ENCODE data around the gene DAAM2.
A peak's percentile ranks its signal among the peaks of the same experiment; 100 is the strongest.

DAAM2 gene

GRCh38 chr6:39850736-39851297, 58.6 kb downstream of the DAAM2 start:
- DNase-seq: no peak

DNA sequence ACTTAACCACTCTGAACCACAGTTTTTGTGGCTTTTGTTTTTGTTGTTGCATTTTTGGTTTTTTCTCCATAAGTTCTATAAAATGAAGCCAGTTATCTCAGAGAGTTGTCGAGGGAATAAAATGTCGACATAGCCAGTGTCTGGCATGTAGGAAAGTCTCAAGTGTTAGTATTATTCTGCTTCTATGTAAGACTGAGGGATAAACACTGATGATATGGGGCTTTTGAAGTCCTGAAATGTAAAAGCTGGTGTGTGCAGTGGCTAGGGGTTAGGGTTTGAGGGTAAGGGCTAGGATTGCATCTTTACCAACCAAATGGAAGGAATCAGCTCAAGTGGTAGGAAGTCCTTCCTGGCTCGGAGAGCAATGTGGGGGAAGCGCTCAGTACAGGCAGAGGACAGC, 59.2 kb downstream of the DAAM2 start:
- DNase-seq: no peak

- no peak for DNase-seq
These were observed 60.1 kb downstream of the DAAM2 start for GRCh38 chr6:39852324-39852723.

GRCh38 chr6:39853604-39854003, 61.4 kb downstream of the DAAM2 start:
- DNase-seq: no peak

DNA sequence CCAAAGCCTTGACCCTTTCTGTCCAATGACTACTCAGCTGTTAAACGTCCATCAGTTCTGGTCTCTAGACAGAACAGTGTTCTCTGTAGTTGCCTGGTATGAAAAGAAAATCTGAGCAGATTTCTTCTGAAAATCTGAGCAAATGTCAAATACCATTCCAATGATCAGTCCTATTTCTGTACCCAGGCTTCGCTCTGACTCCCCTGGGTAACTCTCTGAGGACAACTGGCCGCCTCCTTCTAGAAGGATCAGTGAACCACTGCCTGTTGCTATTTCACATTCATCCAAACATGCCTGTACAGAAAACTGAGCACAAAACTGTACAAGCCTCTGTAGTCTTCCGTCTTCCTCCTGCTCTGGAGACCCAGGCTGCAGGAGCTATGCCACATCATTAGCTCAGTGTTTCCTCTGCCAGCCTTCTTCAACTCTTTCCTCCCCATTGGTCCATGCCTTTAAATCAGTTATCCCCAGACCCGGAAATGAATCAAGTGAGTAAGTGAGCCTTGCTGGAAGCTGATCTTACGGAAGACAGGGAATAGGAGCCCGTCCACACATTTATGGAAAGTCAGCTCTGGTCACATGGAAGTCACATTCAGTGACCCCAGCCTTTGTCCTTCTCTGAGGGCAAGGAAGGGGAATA, 63.3 kb downstream of the DAAM2 start:
- DNase-seq: no peak

- no peak for DNase-seq
These were observed 66.8 kb downstream of the DAAM2 start for GRCh38 chr6:39859025-39859424.

GRCh38 chr6:39861663-39862062, 69.5 kb downstream of the DAAM2 start:
- no peak for DNase-seq

- DNase-seq: peak; percentile 1 to 5
These were observed 73.1 kb downstream of the DAAM2 start for GRCh38 chr6:39865011-39865888.

- no peak for DNase-seq
These were observed 75.4 kb downstream of the DAAM2 start for GRCh38 chr6:39867592-39867991.

DNA sequence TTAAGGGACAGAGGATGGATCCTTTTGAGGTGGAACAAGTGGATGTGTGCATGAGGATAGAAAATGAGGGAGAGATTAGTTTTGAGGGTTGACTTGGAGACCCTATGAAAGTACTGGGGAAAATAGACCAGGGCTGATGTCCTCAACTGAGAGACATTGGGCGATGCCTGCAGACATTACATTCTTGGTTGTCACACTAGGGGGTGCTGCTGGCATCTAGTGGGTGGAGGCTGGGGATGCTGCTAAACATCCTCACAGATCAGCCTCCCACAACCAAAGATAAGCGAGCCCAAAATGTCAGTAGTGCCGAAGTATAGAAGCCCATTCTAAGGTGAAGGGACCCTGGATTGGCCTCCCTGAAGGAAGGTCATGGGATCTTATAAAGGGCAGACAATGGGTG, 78.8 kb downstream of the DAAM2 start:
- DNase-seq: no peak

DNA sequence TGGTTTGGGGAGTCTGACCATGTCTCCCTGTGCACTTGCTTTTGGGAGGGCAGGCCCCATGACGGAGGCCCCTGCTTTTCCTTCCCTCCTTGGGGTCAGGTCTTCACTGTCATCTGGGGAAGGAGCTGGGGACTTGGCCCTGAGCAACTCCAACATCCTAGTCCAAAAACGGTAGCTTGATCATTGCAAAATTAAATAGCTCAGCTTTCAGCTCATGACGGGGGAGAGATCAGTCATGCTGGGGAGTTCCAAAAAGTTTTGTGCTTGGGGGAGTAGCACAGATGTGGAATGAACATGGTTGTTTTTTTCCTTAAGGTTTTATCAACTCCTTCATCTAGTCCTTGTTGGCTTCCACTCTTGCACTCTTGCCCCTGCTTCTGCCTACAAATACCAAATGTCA, 81.3 kb downstream of the DAAM2 start:
- DNase-seq: no peak

- no peak for DNase-seq
These were observed 83.9 kb downstream of the DAAM2 start for GRCh38 chr6:39876111-39876510.

DNA sequence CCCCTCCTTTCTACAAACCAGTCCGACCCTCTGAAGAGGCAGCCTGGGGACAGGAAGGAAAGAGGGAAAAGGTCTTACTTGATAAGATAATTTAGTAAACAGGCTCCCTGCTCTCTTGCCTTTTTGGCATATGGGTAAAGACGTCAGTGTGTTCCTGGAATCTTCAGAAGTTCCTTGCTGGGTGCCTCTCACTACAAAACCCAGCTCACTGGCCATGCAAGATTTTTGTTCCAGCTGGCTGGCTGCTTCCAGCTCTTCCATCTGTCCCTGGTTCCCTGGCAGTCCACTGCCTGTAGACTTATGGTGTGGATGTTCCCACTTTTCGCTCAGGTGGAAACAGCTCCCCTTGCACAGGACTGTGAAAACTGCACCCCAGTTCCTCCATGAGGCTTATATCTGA, 84.7 kb downstream of the DAAM2 start:
- DNase-seq: no peak

GRCh38 chr6:39879535-39879934, 87.4 kb downstream of the DAAM2 start:
- DNase-seq: no peak

DNA sequence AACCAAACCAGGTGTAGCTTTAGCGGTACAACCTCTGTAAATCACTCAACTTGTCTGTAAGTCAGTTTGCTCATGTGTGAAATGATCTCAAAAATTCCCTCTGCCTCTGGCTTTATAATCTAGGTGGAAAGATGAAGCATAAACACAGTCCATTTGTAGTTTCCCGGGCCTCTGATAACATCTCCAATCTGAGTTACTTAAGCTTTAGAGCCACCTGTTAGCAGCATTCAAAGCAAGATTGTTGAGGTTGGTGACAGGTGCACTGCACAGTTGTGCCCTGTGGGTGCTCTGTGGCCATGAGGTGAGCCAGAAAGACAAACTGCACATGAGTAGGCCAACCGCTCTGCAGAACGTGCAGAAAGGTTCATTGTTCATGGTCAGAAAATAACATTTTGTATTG, 88.4 kb downstream of the DAAM2 start:
- no peak for DNase-seq

GRCh38 chr6:39881851-39882530, 89.8 kb downstream of the DAAM2 start:
- no peak for DNase-seq

DNA sequence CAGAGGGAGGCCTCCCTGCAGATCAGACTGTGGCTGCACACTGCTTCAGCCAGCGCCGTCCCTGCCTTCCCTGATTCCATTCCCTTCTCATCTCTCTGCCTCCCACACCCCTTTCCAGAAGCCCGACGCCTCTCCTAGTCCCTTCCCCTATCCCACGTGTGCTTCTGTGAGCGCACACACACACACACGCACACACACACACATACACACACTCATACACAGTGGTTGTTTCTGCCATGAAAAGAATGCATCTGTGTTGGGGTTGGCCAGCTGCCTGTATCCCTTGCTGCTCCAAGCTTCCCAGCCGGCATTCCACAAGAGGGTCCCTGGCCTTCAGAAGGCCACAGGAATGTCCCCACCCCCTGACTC, 90.3 kb downstream of the DAAM2 start:
- DNase-seq: no peak

- no peak for DNase-seq
These were observed 92.5 kb downstream of the DAAM2 start for GRCh38 chr6:39884696-39885095.

GRCh38 chr6:39885691-39886090, 93.5 kb downstream of the DAAM2 start:
- no peak for DNase-seq

DNA sequence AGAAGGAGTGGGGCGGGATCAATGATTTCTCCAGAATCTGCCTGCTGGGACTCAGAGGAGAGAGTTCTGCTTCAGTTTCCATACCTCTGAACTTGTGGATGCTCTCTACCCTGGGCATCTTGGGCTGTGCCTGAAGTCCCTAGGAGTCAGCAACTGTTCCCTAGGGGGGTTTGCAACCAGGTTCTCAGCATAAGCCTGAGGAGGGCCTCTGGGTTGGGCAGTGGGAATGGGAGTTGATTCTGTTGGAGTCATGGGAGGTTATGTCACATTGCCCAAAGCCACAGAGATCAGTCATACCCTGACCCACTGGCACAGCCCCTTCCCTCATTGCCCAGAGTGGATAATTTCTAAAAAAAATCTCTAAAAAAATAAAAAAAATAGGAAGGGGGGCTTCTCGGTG, 94.7 kb downstream of the DAAM2 start:
- no peak for DNase-seq

DNA sequence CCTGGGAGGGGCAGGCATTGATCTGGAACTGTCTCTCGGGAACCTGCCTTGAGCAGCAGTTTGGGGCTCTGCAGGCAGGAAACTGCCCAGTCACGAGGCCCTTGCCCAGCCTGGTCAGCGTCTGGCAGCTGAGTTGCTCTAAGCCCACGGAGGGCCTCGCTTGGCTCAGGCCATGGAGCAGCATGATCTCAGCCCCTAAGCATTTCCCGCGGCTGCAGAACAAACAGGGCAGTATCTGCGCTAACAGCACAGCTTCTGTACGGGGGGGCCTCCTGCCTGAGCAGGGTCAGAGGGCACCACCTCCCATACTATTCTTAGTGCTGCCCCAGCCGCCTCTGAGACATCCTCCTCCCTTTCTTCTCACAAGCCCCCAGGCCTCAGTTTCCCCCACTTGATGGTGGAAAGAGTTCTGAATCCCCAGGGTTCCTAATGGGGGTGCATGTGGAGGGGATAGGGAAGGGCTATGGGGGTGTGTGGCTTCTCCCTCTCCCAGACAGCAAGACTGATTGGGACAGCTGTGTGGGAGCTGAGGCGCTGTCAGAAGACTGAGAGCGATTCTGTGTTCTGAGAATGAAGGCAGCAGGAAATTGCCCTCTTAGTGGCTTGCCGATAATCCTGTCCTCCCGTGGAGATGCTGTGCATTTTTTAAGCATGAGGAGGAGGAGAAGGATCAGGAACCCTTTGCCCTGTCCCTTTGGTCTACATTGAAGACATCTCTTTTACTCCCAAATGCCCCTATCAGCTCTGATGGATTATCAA, 95.7 kb downstream of the DAAM2 start:
- DNase-seq: no peak

GRCh38 chr6:39889229-39889628, 97.1 kb downstream of the DAAM2 start:
- DNase-seq: no peak

DNA sequence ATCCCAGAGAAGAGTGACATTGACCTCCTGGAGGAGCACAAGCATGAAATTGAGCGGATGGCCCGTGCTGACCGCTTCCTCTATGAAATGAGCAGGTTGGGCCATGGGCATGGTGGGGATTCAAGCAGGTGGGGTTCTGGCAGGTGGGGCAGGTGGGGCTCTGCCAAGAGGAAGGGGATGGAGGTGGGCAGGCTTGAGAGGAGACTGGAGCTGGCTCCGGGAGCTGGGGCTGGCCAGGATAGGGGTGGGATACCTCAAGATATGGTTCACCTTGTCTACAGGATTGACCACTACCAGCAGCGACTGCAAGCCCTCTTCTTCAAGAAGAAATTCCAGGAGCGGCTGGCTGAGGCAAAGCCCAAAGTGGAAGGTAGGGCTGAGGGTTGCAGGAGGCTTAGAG, 99.2 kb downstream of the DAAM2 start:
- DNase-seq: no peak
